Caco-2 (cell line): ENCODE data around the gene IPO11. TPM values are rescaled to one million over a fixed set of nuclear protein-coding genes. Genes with fewer than 3 reads are reported as not detected.

ENCODE experiments used
- BruUV-seq: library from RNA; stranded (reverse); fragments of 400-500 nt; replicated peaks from 2 replicates; lab custom pipeline; 2021; lab: Mats Ljungman, UMichigan
- CTCF ChIA-PET: fragments of 300-600 bp; sonication (Branson Sonifier 250); formaldehyde crosslinking; loops from one replicate; lab custom pipeline; 2022; ENCODE audit warnings: antibody characterized with exemption; lab: Charles Lee
- POLR2A ChIA-PET: fragments of 300-600 bp; sonication (Branson Sonifier 250); formaldehyde crosslinking; loops from one replicate; lab custom pipeline; 2022; ENCODE audit warnings: antibody characterized with exemption; lab: Charles Lee
- DNase-seq, 2 experiments: peaks; one replicate each; pipeline versions ENCODE4 v3.0.0 to v3.0.0-alpha.2; 2020 to 2022
- H3K27me3 ChIP-seq: replicated peaks from 2 replicates; pipeline ENCODE4 v1.6.0; 2011; ENCODE audit warnings: low read length; ENCODE audit not compliant: control insufficient read depth, insufficient read depth
- H3K36me3 ChIP-seq: 2 replicates; pipeline ENCODE4 v1.5.1; 2011; ENCODE audit warnings: low read length; ENCODE audit not compliant: control insufficient read depth, insufficient read depth
- H3K4me1 ChIP-seq: fragments of 250-450 bp; sonication (Bioruptor Pico); 2 replicates; pipeline ENCODE4 v1.5.1; 2020; ENCODE audit warnings: mild to moderate bottlenecking
- H3K4me3 ChIP-seq: 2 replicates; pipeline ENCODE4 v1.5.1; 2011; ENCODE audit warnings: low read depth, mild to moderate bottlenecking, control low read depth, low read length
- H3K9me3 ChIP-seq: fragments of 250-450 bp; sonication (Bioruptor Pico); 2 replicates; pipeline ENCODE4 v1.5.1; 2020; ENCODE audit warnings: mild to moderate bottlenecking, moderate library complexity
- H3K27ac Mint-ChIP-seq: one replicate; pipeline ENCODE4 v1.8.0; 2022; ENCODE audit warnings: mixed read lengths; ENCODE audit not compliant: unreplicated experiment
- H3K27me3 Mint-ChIP-seq: one replicate; pipeline ENCODE4 v1.8.0; 2022; ENCODE audit warnings: mixed read lengths; ENCODE audit not compliant: insufficient read depth, unreplicated experiment
- H3K36me3 Mint-ChIP-seq: one replicate; pipeline ENCODE4 v1.8.0; 2022; ENCODE audit warnings: mild to moderate bottlenecking, mixed read lengths; ENCODE audit not compliant: insufficient read depth, unreplicated experiment
- H3K4me1 Mint-ChIP-seq: one replicate; pipeline ENCODE4 v1.8.0; 2022; ENCODE audit warnings: low read depth, mixed read lengths; ENCODE audit not compliant: unreplicated experiment
- H3K4me3 Mint-ChIP-seq: one replicate; pipeline ENCODE4 v1.8.0; 2022; ENCODE audit warnings: mild to moderate bottlenecking, moderate library complexity, mixed read lengths; ENCODE audit not compliant: unreplicated experiment
- H3K9me3 Mint-ChIP-seq: one replicate; pipeline ENCODE4 v1.8.0; 2022; ENCODE audit warnings: mixed read lengths; ENCODE audit not compliant: unreplicated experiment
- intact Hi-C: fragments of 100-400 bp; cut with micrococcal nuclease; formaldehyde crosslinking; loops from one replicate; pipeline ENCODE4 v1.10.0; 2022; ENCODE audit not compliant: unreplicated experiment
- total RNA-seq: library from RNA; stranded (reverse); gene quantifications from 2 replicates; pipeline ENCODE4 v1.2.3, GENCODE V29; 2022
- TF ChIP-seq, protein P1 (sequence below), 2 experiments: fragments of 200-600 bp in 1 of 2; IDR thresholded peaks; 1 replicate in 1 of 2; 2 replicates in 1 of 2; pipeline versions ENCODE4 v1.5.1 to v1.8.0; 2011 to 2022; ENCODE audit warnings: antibody characterized with exemption in 1 of 2, control low read depth in 1 of 2, inconsistent platforms in 1 of 2, low read depth in 1 of 2, low read length in 1 of 2, mild to moderate bottlenecking in 1 of 2, moderate library complexity in 1 of 2; ENCODE audit not compliant: insufficient read depth in 1 of 2, severe bottlenecking in 1 of 2, unreplicated experiment in 1 of 2

Gene IPO11
- total RNA-seq, 1 experiment from 2014 or later: 54.1 TPM

DNA sequence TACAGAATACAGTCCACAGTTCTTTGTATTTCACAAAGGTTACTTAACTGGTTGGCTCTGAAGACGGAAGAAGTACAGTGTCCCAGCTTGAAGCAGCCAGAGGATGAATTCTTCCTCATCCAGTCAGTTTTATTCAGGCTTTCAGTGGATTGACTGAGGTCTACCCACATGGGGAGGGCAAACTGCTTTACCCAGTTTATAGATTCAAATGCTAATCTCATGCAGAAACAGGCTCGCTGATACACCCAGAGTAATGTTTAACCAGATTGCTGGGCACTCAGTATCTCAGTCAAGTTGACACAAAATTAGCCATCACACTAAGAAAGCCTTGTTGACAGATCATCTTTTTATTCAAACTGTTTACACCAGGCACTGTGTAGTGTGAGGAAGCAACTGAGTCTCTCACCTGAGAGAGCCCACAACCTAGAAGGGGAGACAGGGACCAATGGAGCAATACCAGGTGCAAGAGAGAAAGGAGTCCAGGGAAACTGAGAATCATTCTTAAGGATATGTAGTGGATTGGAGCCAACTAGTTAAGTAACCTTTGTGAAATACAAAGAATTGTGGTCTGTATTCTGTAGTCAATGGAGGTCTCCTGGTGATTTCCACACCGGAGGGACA is 181.9 kb downstream of the IPO11 start:
- no peaks in the 10 kb centered on the region for H3K4me1 ChIP-seq
- no peaks in the 10 kb centered on the region for H3K9me3 ChIP-seq
- H3K4me1 Mint-ChIP-seq: no peaks in the 10 kb centered on the region
- H3K36me3 ChIP-seq: no peaks in the 10 kb centered on the region; the same call in 1 of the 2 replicates
- CTCF ChIA-PET: no interaction called here
- H3K4me3 ChIP-seq: no peak overlapping the region
- H3K4me3 Mint-ChIP-seq: no peak overlapping the region
- no TSS peak for BruUV-seq
- H3K27me3 ChIP-seq: no peaks in the 10 kb centered on the region
- TF ChIP-seq, protein P1, sequence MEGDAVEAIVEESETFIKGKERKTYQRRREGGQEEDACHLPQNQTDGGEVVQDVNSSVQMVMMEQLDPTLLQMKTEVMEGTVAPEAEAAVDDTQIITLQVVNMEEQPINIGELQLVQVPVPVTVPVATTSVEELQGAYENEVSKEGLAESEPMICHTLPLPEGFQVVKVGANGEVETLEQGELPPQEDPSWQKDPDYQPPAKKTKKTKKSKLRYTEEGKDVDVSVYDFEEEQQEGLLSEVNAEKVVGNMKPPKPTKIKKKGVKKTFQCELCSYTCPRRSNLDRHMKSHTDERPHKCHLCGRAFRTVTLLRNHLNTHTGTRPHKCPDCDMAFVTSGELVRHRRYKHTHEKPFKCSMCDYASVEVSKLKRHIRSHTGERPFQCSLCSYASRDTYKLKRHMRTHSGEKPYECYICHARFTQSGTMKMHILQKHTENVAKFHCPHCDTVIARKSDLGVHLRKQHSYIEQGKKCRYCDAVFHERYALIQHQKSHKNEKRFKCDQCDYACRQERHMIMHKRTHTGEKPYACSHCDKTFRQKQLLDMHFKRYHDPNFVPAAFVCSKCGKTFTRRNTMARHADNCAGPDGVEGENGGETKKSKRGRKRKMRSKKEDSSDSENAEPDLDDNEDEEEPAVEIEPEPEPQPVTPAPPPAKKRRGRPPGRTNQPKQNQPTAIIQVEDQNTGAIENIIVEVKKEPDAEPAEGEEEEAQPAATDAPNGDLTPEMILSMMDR (IDR thresholded peaks at IDR 0.05; ENCODE audit: insufficient read depth in 1 of 2, low read depth in 1 of 2, low read length in 1 of 2, severe bottlenecking in 1 of 2, unreplicated experiment in 1 of 2): no peak
- H3K27me3 Mint-ChIP-seq: no peaks in the 10 kb centered on the region
- intact Hi-C loops: no loop called here
- no peak overlapping the region for H3K27ac Mint-ChIP-seq
- H3K36me3 Mint-ChIP-seq: peaks cover 24% of the 10 kb centered on the region
- H3K9me3 Mint-ChIP-seq: no peaks in the 10 kb centered on the region
- DNase-seq: no peak
- POLR2A ChIA-PET: no interaction called here

DNA sequence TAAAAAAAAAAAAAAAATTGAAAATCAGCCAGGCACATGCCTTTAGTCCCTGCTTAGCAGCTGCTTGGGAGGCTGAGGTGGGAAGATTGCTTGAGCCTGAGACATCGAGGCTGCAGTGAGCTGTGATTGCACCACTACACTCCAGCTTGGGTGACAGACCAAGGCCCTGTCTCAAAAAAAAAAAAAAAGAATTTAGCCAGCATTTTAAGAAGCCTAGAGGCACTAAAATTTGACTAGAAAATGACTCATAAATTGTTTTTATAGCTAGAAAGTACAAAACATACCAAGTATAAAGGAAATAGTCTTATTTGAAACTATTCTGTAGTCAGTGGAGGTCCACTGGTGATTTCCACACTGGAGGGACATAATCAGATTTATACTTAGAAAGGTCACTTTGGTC is 183.5 kb downstream of the IPO11 start:
- no peaks in the 10 kb centered on the region for H3K9me3 ChIP-seq
- H3K36me3 Mint-ChIP-seq: peaks cover 24% of the 10 kb centered on the region
- H3K4me3 ChIP-seq: no peak overlapping the region
- POLR2A ChIA-PET: no interaction called here
- H3K4me1 ChIP-seq: no peaks in the 10 kb centered on the region
- H3K27me3 ChIP-seq: no peaks in the 10 kb centered on the region
- TF ChIP-seq, protein P1 (IDR thresholded peaks at IDR 0.05; ENCODE audit: insufficient read depth in 1 of 2, low read depth in 1 of 2, low read length in 1 of 2, severe bottlenecking in 1 of 2, unreplicated experiment in 1 of 2): no peak
- no peaks in the 10 kb centered on the region for H3K27me3 Mint-ChIP-seq
- BruUV-seq: no TSS peak
- no peak for DNase-seq
- H3K27ac Mint-ChIP-seq: no peak overlapping the region
- H3K4me1 Mint-ChIP-seq: no peaks in the 10 kb centered on the region
- CTCF ChIA-PET: no interaction called here
- H3K4me3 Mint-ChIP-seq: no peak overlapping the region
- intact Hi-C loops: no loop called here
- H3K9me3 Mint-ChIP-seq: no peaks in the 10 kb centered on the region
- no peaks in the 10 kb centered on the region; the same call in 1 of the 2 replicates for H3K36me3 ChIP-seq

DNA sequence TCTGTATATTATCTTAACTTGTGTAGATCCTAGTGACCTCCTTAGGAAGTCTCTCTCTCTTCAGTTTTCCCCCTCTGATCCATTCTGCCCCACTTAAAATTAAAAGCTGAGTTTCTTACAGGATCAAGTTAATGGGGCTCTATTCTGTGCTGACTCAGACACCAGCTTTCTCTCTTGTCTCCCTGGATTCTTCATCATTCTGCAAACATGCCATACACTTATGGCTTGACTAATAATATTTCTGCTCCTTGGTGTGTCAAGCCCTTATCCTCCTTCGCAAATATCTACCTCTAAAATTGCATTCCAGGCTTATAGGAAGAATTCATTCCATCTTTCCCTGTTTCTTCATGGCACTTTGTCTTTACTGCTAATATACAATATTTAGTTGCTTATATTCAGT is 184.1 kb downstream of the IPO11 start:
- no peak for DNase-seq
- no peak overlapping the region for H3K4me3 Mint-ChIP-seq
- H3K36me3 ChIP-seq: no peaks in the 10 kb centered on the region; the same call in 1 of the 2 replicates
- TF ChIP-seq, protein P1 (IDR thresholded peaks at IDR 0.05; ENCODE audit: insufficient read depth in 1 of 2, low read depth in 1 of 2, low read length in 1 of 2, severe bottlenecking in 1 of 2, unreplicated experiment in 1 of 2): no peak
- H3K27me3 Mint-ChIP-seq: no peaks in the 10 kb centered on the region
- no peak overlapping the region for H3K4me3 ChIP-seq
- CTCF ChIA-PET: no interaction called here
- POLR2A ChIA-PET: no interaction called here
- intact Hi-C loops: no loop called here
- BruUV-seq: no TSS peak
- no peaks in the 10 kb centered on the region for H3K9me3 ChIP-seq
- H3K27me3 ChIP-seq: no peaks in the 10 kb centered on the region
- H3K9me3 Mint-ChIP-seq: no peaks in the 10 kb centered on the region
- no peak overlapping the region for H3K27ac Mint-ChIP-seq
- no peaks in the 10 kb centered on the region for H3K4me1 Mint-ChIP-seq
- no peaks in the 10 kb centered on the region for H3K4me1 ChIP-seq
- peaks cover 24% of the 10 kb centered on the region for H3K36me3 Mint-ChIP-seq
